GM13976 (cell line): ENCODE data around the gene B3GNT5.

Experiments
- DNase-seq: peaks from one replicate; pipeline ENCODE4 v3.0.0; 2012; ENCODE audit warnings: low spot score
- CTCF ChIP-seq: IDR thresholded peaks from 2 replicates; pipeline ENCODE4 v1.5.1; 2012; ENCODE audit warnings: borderline replicate concordance, mild to moderate bottlenecking; ENCODE audit not compliant: insufficient read depth; ENCODE audit errors: extremely low read depth, missing control alignments, control extremely low read depth
- in situ Hi-C: fragments of 300-500 bp; cut with MboI; formaldehyde crosslinking; loops from one replicate; pipeline ENCODE4 v1.12.0; 2022; ENCODE audit warnings: low sequenced_read_pairs, mixed read lengths, inconsistent platforms; ENCODE audit not compliant: unreplicated experiment

Gene B3GNT5

GRCh38 chr3:183312433-183312832 lies 59.4 kb downstream of the B3GNT5 start:
- TF ChIP-seq CTCF: no peak
- no peak for DNase-seq
- in situ Hi-C loops: no loop called here

DNA sequence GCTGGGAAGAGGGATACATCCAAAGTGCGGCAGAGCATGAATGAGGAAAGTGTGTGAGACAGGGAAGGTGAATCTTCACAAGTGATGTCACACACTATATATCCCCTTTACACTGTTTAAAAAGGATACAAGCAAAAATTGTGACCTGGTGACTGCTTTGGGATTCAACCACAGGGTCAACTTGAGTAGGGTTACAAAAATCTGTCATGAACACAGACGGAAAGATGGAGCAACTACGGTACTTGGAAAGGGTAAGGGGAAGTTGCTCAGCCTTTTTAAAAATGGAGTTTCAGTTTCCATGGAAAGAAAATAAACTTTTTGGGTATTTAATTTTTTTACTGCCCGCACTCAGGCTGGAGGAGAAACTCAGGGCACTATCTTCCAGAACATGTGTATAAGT lies 60.3 kb downstream of the B3GNT5 start:
- no peak for DNase-seq
- in situ Hi-C loops: no loop called here
- TF ChIP-seq CTCF: no peak

DNA sequence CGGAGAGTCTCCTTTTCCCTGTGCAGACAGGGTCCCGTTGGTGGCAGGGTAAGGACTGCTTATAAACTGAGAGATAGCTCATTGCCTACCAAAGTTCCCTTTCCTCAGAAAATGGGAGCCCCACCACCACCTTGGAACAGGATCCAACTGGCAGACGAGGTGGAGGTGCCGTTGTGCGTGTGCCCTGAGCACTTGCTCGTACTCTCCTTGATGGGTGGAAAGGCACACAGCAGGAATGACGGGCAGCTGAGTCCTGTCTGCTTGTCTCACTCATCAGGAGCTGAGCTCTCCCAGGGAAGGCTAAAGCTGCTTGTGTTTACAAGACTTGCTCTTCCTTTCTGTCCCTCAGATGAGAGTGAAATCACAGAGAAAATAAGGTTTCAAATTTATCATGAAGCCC lies 60.7 kb downstream of the B3GNT5 start:
- DNase-seq: no peak
- in situ Hi-C loops: no loop called here
- no peak for TF ChIP-seq CTCF

DNA sequence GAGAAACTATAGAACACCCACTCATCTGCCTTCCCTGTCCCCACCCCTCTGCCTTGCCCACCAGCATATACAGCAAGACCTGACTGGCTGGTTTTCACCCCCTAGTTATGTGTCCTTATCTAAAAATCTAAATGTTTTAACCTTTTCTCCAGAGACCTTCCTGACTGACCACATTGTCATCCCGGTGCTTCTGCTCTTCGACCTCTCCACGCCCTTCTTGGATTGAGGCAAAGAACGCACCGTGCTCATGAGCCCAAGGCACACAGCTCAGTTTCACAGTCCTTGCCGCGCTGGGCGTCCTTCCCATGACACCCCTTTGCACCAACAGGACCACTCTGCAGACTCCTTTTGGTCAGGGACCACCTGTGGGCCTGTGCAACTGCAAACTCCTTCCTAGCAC lies 62.7 kb downstream of the B3GNT5 start:
- TF ChIP-seq CTCF: no peak
- in situ Hi-C loops: no loop called here
- no peak for DNase-seq

DNA sequence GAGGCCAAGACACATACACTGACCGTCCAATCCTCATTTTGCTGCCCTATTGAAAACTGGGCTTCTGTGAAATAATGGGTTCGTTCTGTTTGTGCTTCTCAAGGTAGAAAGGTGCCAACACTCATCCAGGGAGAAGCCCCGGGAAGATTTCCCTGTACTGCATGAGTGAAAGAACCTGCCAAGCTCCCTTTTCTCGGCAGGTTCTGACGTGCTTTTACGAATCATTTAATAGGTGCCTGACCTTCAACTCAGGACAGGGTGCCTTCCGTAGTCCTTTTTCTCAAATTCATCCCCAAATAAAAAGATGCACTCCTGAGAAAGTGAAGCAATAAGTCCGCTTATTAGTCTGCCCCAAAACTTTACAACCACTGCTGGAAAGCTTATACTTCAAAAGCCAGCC lies 64.2 kb downstream of the B3GNT5 start:
- no peak for DNase-seq
- in situ Hi-C loops: no loop called here
- TF ChIP-seq CTCF: no peak

DNA sequence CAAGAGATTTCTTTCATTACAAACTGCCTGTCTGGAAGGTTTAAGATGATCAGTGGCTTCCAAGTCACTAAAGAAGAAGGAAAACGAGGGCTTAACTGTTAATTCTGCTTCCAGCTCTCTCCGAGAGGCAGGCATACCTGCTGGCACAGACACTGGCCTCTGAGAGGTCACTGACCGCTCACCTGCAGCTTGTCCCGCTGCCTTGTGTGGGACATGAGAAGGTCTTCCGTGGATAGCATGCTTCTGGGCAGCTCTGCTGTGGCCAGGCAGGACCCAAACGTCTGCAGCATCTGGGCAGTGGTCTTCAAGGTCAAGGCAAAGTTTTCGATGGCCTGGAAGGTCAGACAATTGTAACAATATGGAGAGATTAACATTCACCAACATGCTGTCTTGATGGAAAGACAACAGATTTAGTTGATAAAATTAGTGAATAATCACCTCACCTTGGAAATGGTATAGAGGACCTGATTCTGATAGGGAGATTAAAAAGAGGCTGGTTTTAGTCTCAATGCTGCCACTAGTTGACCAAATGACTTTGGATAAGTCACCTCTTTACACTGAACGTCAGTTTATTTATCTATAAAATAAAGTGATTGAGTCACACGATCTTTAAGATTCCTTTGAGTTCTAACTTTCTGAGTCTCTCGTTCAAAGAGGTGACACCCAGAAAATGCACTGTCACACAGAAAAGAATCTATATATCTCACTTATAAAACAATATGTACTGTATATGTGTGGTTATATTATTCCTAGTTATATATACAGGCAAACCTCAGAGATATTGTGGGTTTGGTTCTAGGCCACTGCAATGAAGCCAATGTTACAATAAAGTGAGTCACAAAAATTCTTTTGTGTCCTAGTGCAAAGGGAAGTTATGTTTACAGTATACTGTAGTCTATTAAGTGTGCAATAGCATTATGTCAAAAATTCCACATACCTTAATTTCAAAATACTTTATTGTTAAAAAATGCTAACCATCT lies 65.1 kb downstream of the B3GNT5 start:
- in situ Hi-C loops: no loop called here
- DNase-seq: no peak
- no peak for TF ChIP-seq CTCF

GRCh38 chr3:183318877-183319276 lies 65.8 kb downstream of the B3GNT5 start:
- in situ Hi-C loops: no loop called here
- no peak for TF ChIP-seq CTCF
- no peak for DNase-seq
